Measurements from ENCODE around the gene GHITM. TPM values are rescaled to one million over a fixed set of nuclear protein-coding genes. Genes with fewer than 3 reads are reported as not detected.

GHITM gene
- total RNA-seq, 1 donor from 2014 or later: 276 TPM

GRCh38 chr10:84172467-84173356 lies 33.4 kb downstream of the GHITM start:
- Histone ChIP-seq H3K4me3 (ENCODE audit: low read depth, low read length) (no peak overlapping the region), H3K36me3 (ENCODE audit: control insufficient read depth, insufficient read depth, low read length) (no peaks in the 10 kb centered on the region), H3K27me3 (ENCODE audit: control insufficient read depth, insufficient read depth, low read length) (no peaks in the 10 kb centered on the region)
- no peak for TF ChIP-seq CTCF (IDR thresholded peaks at IDR 0.05; ENCODE audit: insufficient read depth, low read length, poor library complexity, severe bottlenecking)
- no peak for DNase-seq (ENCODE audit: low read depth)

GRCh38 chr10:84173501-84173929 lies 34.2 kb downstream of the GHITM start, which contains the start of gene GPR15LG:
Gene GPR15LG, plus strand, starts transcription at chr10:84173801. Its CDS starts 51 bp downstream, at chr10:84173852.
- no peak for DNase-seq (ENCODE audit: low read depth)
- Histone ChIP-seq H3K27me3 (ENCODE audit: control insufficient read depth, insufficient read depth, low read length) (no peaks in the 10 kb centered on the region), H3K36me3 (ENCODE audit: control insufficient read depth, insufficient read depth, low read length) (no peaks in the 10 kb centered on the region), H3K4me3 (ENCODE audit: low read depth, low read length) (no peak within 1 kb of the TSS)
- TF ChIP-seq CTCF (IDR thresholded peaks at IDR 0.05; ENCODE audit: insufficient read depth, low read length, poor library complexity, severe bottlenecking): no peak

GRCh38 chr10:84175436-84175835 lies 36.1 kb downstream of the GHITM start:
- Histone ChIP-seq H3K4me3 (ENCODE audit: low read depth, low read length) (no peak overlapping the region), H3K36me3 (ENCODE audit: control insufficient read depth, insufficient read depth, low read length) (no peaks in the 10 kb centered on the region), H3K27me3 (ENCODE audit: control insufficient read depth, insufficient read depth, low read length) (no peaks in the 10 kb centered on the region)
- DNase-seq (ENCODE audit: low read depth): no peak
- TF ChIP-seq CTCF (IDR thresholded peaks at IDR 0.05; ENCODE audit: insufficient read depth, low read length, poor library complexity, severe bottlenecking): no peak

GRCh38 chr10:84176351-84176750 lies 37.0 kb downstream of the GHITM start:
- Histone ChIP-seq H3K4me3 (ENCODE audit: low read depth, low read length) (no peak overlapping the region), H3K36me3 (ENCODE audit: control insufficient read depth, insufficient read depth, low read length) (no peaks in the 10 kb centered on the region), H3K27me3 (ENCODE audit: control insufficient read depth, insufficient read depth, low read length) (no peaks in the 10 kb centered on the region)
- TF ChIP-seq CTCF (IDR thresholded peaks at IDR 0.05; ENCODE audit: insufficient read depth, low read length, poor library complexity, severe bottlenecking): no peak
- no peak for DNase-seq (ENCODE audit: low read depth)

GRCh38 chr10:84176836-84177474 lies 37.6 kb downstream of the GHITM start:
- Histone ChIP-seq H3K36me3 (ENCODE audit: control insufficient read depth, insufficient read depth, low read length) (no peaks in the 10 kb centered on the region), H3K4me3 (ENCODE audit: low read depth, low read length) (no peak overlapping the region), H3K27me3 (ENCODE audit: control insufficient read depth, insufficient read depth, low read length) (no peaks in the 10 kb centered on the region)
- no peak for DNase-seq (ENCODE audit: low read depth)
- no peak for TF ChIP-seq CTCF (IDR thresholded peaks at IDR 0.05; ENCODE audit: insufficient read depth, low read length, poor library complexity, severe bottlenecking)
